ENCODE results near the gene CALCB.

Gene CALCB

GRCh38 chr11:15118431-15118830 lies 45.0 kb downstream of the CALCB start:
- Histone ChIP-seq H3K9ac (ENCODE audit: low read depth, low read length) (no peak overlapping the region), H3K9me3 (ENCODE audit: control insufficient read depth, insufficient read depth, low read length) (no peaks in the 10 kb centered on the region), H3K36me3 (ENCODE audit: insufficient read depth, low read length) (no peaks in the 10 kb centered on the region), H3K4me1 (ENCODE audit: insufficient read depth, low read length) (no peaks in the 10 kb centered on the region)

GRCh38 chr11:15119352-15119751 lies 46.0 kb downstream of the CALCB start:
- H3K36me3 ChIP-seq (ENCODE audit: insufficient read depth, low read length), result no peaks in the 10 kb centered on the region
- no peaks in the 10 kb centered on the region for H3K9me3 ChIP-seq (ENCODE audit: control insufficient read depth, insufficient read depth, low read length)
- no peaks in the 10 kb centered on the region for H3K4me1 ChIP-seq (ENCODE audit: insufficient read depth, low read length)
- H3K9ac ChIP-seq (ENCODE audit: low read depth, low read length), result no peak overlapping the region

DNA sequence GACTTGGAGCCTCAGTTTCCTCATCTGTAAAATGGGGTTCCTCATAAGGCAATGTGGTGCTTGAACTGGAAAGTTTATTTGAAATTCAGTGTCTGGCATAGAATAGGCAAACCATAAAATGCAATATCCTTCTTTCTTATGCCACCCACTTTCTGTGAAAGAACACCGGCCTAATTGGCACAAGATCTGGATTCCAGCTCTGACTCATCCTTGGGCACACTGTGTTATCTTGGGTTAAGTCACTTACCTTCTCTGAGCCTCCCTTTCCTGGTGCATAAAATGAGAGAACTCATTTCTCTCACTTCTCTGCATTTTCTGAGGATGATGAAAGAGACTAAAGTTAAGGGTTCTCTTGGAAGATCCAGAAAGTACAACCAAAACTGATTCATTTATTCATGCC lies 46.4 kb downstream of the CALCB start:
- Histone ChIP-seq H3K36me3 (ENCODE audit: insufficient read depth, low read length) (no peaks in the 10 kb centered on the region), H3K9ac (ENCODE audit: low read depth, low read length) (no peak overlapping the region), H3K9me3 (ENCODE audit: control insufficient read depth, insufficient read depth, low read length) (no peaks in the 10 kb centered on the region), H3K4me1 (ENCODE audit: insufficient read depth, low read length) (no peaks in the 10 kb centered on the region)

DNA sequence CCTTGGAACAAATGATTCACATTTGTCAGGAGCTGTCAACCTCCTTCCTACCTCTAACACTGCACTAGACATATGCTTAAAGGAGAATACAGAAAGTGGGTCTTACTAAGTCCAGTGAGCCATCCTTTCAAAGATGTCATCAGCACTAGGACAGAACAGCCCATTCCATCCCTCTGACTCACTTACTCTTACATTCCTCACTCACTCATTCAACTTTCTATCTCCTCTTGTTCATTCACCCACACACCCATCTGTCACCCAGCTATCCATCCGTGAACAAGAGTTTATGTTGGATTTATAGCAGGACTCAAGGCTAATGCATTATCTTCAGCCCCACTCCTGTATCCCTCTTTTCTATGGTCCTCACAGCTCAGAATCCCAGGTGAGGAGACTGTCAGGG lies 50.5 kb downstream of the CALCB start:
- no peak overlapping the region for H3K9ac ChIP-seq (ENCODE audit: low read depth, low read length)
- H3K9me3 ChIP-seq (ENCODE audit: control insufficient read depth, insufficient read depth, low read length), result no peaks in the 10 kb centered on the region
- H3K4me1 ChIP-seq (ENCODE audit: insufficient read depth, low read length), result no peaks in the 10 kb centered on the region
- no peaks in the 10 kb centered on the region for H3K36me3 ChIP-seq (ENCODE audit: insufficient read depth, low read length)

DNA sequence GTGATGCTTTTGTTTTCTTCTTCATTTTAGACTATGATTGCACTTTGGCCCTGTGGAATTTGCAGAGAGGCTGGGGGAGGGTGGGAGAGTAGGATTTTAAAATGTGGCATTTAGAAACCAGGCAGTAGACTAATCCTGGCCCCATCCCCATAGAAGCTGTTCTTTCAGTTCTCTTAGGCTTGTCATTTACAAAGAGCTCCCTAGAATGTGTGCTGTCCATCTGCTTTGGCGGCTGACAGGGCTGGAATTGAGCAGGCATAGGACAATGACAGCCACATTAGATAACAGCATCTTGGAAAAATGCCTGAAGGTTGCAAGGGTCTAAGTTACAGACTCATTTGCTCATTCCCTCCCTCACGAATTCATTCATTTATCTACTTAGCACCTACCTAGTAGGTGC lies 51.1 kb downstream of the CALCB start:
- Histone ChIP-seq H3K9ac (ENCODE audit: low read depth, low read length) (no peak overlapping the region), H3K9me3 (ENCODE audit: control insufficient read depth, insufficient read depth, low read length) (no peaks in the 10 kb centered on the region), H3K36me3 (ENCODE audit: insufficient read depth, low read length) (no peaks in the 10 kb centered on the region), H3K4me1 (ENCODE audit: insufficient read depth, low read length) (no peaks in the 10 kb centered on the region)

DNA sequence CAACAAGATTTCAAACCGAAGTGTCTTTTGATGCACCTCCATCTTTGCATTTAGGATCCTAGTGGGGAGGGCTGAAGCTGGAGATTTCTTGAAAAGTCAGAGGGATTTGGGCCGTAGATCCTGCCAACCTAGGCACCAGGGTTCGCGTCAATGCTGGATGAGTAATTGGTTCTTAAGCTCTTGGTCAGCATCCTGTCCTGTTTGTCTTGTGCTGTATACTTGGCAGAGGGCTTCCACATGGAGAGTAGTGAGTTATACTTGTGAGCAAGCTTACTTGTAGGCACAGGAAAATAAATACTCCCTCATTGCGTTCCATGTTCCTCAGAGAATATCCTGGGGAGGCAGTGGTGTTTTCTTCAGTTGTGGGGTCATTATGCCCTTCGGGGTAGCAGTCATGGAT lies 53.9 kb downstream of the CALCB start:
- H3K4me1 ChIP-seq (ENCODE audit: insufficient read depth, low read length), result no peaks in the 10 kb centered on the region
- H3K36me3 ChIP-seq (ENCODE audit: insufficient read depth, low read length), result no peaks in the 10 kb centered on the region
- no peak overlapping the region for H3K9ac ChIP-seq (ENCODE audit: low read depth, low read length)
- no peaks in the 10 kb centered on the region for H3K9me3 ChIP-seq (ENCODE audit: control insufficient read depth, insufficient read depth, low read length)

All from ES-I3 (cell line).